Neutrophil (primary cell): Measurements from ENCODE around the gene UVRAG.

Source experiments
- H3K27ac ChIP-seq: fragments of 200-600 bp; sonication (generic); 2 replicates; pipeline ENCODE4 v1.5.1; 2016; ENCODE audit warnings: mild to moderate bottlenecking, moderate library complexity
- H3K27me3 ChIP-seq: fragments of 200-600 bp; sonication (generic); 2 replicates; pipeline ENCODE4 v1.6.0; 2016; ENCODE audit warnings: mild to moderate bottlenecking
- H3K36me3 ChIP-seq: fragments of 200-600 bp; sonication (generic); 2 replicates; pipeline ENCODE4 v1.5.1; 2017
- H3K4me1 ChIP-seq, 2 experiments: fragments of 200-600 bp in 1 of 2; sonication (generic) in 1 of 2; 1 replicate in 1 of 2; 2 replicates in 1 of 2; pipeline versions ENCODE4 v1.5.1 to v1.6.1; 2013 to 2016; ENCODE audit warnings: low read depth in 1 of 2, low read length in 1 of 2, mild to moderate bottlenecking in 1 of 2, moderate library complexity in 1 of 2; ENCODE audit not compliant: control insufficient read depth in 1 of 2, insufficient read depth in 1 of 2
- H3K4me3 ChIP-seq, 2 experiments: fragments of 200-600 bp in 1 of 2; sonication (generic) in 1 of 2; 1 replicate in 1 of 2; 2 replicates in 1 of 2; pipeline ENCODE4 v1.5.1; 2013 to 2016; ENCODE audit warnings: low read depth in 1 of 2, low read length in 1 of 2, mild to moderate bottlenecking in 1 of 2, moderate library complexity in 1 of 2
- H3K9me3 ChIP-seq: fragments of 200-600 bp; sonication (generic); 2 replicates; pipeline ENCODE4 v1.5.1; 2016
- CTCF ChIP-seq: fragments of 200-600 bp; sonication (generic); IDR thresholded peaks from 2 replicates; pipeline ENCODE4 v1.5.1; 2016; ENCODE audit warnings: antibody characterized with exemption

UVRAG gene

GRCh38 chr11:76184551-76184993, 369.6 kb downstream of the UVRAG start:
- Histone ChIP-seq H3K4me3 (no peak overlapping the region), H3K4me1 (no peaks in the 10 kb centered on the region), H3K9me3 (no peaks in the 10 kb centered on the region), H3K27me3 (no peaks in the 10 kb centered on the region), H3K36me3 (no peaks in the 10 kb centered on the region), H3K27ac (no peak overlapping the region)
- no peak for TF ChIP-seq CTCF

GRCh38 chr11:76185511-76185910, 370.5 kb downstream of the UVRAG start:
- Histone ChIP-seq H3K27me3 (no peaks in the 10 kb centered on the region), H3K27ac (no peak overlapping the region), H3K4me1 (no peaks in the 10 kb centered on the region), H3K36me3 (no peaks in the 10 kb centered on the region), H3K9me3 (no peaks in the 10 kb centered on the region), H3K4me3 (no peak overlapping the region)
- TF ChIP-seq CTCF, result no peak

- no peaks in the 10 kb centered on the region for H3K4me1 ChIP-seq
- H3K9me3 ChIP-seq, result no peaks in the 10 kb centered on the region
Measured at GRCh38 chr11:76185931-76186401, 371.0 kb downstream of the UVRAG start.

GRCh38 chr11:76186776-76187279, 371.8 kb downstream of the UVRAG start:
- TF ChIP-seq CTCF, result no peak
- no peaks in the 10 kb centered on the region for H3K9me3 ChIP-seq
- H3K4me1 ChIP-seq, result no peaks in the 10 kb centered on the region
- H3K36me3 ChIP-seq, result no peaks in the 10 kb centered on the region
- no peaks in the 10 kb centered on the region for H3K27me3 ChIP-seq
- no peak overlapping the region for H3K4me3 ChIP-seq
- no peak overlapping the region for H3K27ac ChIP-seq

More at GRCh38 chr11:76185931-76186401, 371.0 kb downstream of the UVRAG start:
- H3K27me3 ChIP-seq, result no peaks in the 10 kb centered on the region
- H3K4me3 ChIP-seq, result no peak overlapping the region
- no peak for TF ChIP-seq CTCF
- H3K27ac ChIP-seq, result no peak overlapping the region
- H3K36me3 ChIP-seq, result no peaks in the 10 kb centered on the region

DNA sequence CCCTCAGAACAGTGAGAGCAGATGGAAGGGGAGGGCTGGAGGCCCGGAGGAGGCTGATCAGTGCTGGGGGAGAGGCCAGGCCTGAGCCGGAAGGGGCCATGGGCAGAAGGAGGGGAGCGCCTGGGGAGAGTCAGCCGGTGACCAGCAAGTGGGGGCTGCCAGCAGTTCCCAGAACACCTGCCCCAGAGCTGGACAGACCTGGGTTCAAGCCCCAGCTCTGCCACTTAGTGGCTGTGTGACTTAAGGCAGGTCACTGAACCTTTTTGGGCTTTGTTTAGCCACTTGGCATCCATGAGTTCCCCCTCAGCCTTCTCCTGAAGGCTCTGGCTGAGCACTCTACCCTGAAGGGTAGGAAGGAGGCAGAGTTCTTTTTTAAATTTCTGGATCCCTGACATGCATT, 373.9 kb downstream of the UVRAG start:
- no peak overlapping the region for H3K4me3 ChIP-seq
- H3K36me3 ChIP-seq, result no peaks in the 10 kb centered on the region
- H3K27me3 ChIP-seq, result no peaks in the 10 kb centered on the region
- H3K9me3 ChIP-seq, result no peaks in the 10 kb centered on the region
- H3K4me1 ChIP-seq, result no peaks in the 10 kb centered on the region
- TF ChIP-seq CTCF, result no peak
- no peak overlapping the region for H3K27ac ChIP-seq

DNA sequence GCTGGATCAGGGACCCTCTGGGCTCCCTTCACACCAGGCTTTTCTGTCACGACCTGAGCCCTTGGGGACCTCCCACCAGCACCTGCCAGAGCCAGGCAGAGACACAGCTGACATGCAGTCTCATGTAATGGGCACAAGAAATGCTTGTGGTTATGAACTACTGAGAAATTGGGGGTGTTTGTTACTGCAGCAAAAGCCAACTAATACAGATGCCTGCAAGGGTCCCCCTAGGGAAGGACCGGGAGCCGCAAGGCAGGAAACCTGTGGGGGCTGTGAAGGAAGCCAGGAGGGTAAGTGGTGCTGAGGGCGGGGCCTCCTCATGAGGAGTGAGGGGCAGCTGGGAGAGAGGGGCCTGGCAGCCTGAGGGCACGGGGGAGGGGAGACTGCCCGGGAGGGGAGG, 374.7 kb downstream of the UVRAG start:
- Histone ChIP-seq H3K9me3 (no peaks in the 10 kb centered on the region), H3K4me1 (no peaks in the 10 kb centered on the region), H3K27ac (no peak overlapping the region), H3K4me3 (no peak overlapping the region), H3K27me3 (no peaks in the 10 kb centered on the region), H3K36me3 (no peaks in the 10 kb centered on the region)
- TF ChIP-seq CTCF, result no peak
